GM18508 (cell line): ENCODE results near the gene HECW1.

Source experiments
- ATAC-seq: cut with Tn5 transposase; IDR thresholded peaks from one replicate; pipeline ENCODE4 v1.9.1; 2021; ENCODE audit warnings: moderate number of reproducible peaks; ENCODE audit not compliant: insufficient read depth, unreplicated experiment

Gene HECW1

DNA sequence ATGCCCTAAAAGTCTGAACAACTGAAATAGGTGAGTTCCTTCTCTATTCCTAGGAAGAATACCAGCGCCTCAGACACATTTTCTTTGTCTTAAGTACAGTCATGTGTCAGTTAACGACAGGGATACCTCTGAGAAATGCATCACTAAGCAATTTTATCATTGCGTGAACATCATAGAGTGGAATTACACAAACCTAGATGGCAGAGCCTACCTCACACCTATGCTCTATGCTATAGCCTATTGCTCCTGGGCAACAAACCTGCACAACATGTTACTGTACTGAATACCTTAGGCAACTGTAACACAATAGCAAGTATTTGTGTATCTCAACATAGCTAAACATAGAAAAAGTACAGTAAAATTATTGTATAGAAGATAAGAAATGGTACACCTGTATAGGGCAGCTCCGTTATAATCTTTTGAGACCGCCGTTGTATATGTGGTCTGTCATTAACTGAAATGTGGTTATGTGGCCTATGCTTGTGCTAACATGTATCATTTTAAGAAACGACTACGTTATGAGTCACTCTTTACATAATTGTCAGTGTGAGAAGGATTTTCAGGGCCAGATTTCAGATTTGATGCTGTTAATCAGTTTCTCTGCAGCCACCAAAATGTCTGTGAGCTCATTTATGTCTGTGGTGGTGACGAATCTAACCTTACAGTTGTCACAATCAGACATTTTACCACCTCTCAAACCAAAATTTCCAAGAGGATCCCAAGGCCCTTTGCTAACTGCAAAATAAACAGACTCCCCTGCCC is 404.3 kb downstream of the HECW1 start:
- no peak for ATAC-seq

DNA sequence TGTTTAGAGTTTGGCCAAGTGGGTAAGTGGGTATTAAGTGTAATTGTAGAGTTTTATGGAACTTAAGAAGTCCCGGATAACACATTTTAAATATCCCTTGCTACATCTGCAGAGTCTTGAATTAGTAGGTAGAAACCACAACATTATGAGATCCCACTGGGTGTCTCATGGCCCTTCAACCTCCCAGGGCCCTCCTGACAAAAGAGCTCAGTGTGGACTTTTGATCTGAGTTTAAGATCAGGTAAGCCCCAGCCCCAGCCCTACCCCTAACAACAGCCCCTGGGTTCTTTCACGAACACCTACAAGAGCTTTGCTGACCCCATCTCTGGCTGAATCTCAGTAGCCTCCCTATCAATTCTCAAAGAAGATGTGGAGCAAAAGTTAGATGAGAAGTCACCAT is 405.0 kb downstream of the HECW1 start:
- no peak for ATAC-seq

DNA sequence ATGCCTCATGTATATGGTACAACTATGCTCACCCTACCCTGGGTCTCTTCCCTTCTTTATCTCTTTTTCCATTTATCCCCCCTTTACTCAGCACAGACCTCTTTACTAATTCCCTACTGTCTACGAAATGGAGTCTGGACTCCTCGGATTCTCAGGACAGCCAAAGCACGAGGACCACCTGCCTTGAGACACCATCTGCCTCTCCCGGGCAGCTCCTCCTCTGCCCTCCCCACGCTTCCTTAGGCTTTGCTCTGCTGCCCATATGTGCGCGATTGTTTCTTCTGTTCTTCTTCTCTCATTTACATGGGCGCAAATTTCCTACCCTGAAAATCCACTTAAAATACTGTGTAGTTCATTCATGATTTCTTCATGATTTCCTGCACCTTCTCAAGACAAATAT is 407.8 kb downstream of the HECW1 start:
- no peak for ATAC-seq

DNA sequence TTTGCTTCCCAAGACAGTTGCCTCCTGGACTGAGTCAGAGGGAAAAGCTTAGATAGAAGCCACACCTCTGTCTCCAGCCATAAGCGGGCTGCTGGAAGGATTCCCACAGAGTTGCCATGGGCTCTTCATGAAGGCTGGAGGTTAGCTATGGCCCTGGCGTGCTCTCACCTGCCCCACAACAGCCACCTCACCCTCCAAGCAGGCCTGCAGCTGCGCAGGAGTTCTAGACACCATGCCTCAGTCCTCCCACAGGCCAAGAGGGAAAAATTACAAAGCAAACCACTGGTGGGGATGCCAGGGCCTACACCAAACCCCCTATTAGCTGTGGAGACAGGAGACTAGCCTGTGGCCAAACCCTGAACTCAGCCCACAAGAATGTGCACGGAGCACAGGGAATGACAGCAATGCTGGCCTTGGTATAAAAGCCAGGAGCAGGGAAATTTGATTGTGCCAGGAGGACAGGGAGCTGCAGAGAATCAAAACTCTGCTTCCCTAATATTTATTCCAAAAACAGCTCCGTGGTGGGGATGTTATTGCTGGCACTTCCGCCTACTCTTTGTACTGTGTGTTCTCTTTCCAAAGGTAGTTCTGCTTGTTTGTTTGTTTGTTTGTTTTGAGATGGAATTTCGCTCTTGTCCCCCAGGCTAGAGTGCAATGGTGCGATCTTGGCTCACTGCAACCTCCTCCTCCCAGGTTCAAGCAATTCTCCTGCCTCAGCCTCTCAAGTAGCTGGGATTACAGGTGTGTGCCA is 410.1 kb downstream of the HECW1 start:
- no peak for ATAC-seq

DNA sequence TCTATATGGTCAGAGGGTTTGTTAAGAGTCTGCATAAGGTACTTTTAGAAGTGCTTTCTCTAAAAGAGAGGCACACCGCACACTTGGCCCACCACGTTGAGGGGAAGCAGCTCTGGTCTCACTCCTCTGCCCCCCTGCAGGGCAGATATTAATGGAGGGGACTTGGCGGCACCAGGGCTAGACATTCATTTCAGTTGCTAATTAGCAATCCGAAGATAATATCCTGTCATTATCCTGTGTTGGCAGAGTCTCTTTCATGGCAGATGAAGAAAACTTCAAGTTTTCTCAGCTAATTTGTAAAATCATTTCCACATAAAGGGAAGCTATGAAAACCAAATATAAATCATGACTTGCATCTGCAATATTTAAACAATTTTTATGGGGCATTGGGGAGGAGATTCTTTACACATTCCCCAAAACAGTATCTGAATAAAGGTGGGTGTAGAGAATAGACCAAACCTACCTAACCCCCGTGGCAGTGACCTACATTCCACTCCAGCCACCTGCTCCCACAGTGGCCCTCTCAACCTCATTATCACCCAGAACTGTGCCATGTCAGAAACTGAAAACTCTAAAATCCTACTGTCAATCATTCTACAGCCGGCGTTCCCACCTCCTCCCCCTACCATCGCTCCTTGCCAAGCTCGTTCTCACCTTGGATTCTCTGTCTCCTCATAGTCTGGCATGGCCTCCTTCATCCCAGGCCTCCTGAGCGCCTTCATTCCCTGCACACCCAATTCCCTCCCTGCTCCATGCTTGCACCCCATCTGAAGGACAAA is 416.3 kb downstream of the HECW1 start:
- no peak for ATAC-seq

DNA sequence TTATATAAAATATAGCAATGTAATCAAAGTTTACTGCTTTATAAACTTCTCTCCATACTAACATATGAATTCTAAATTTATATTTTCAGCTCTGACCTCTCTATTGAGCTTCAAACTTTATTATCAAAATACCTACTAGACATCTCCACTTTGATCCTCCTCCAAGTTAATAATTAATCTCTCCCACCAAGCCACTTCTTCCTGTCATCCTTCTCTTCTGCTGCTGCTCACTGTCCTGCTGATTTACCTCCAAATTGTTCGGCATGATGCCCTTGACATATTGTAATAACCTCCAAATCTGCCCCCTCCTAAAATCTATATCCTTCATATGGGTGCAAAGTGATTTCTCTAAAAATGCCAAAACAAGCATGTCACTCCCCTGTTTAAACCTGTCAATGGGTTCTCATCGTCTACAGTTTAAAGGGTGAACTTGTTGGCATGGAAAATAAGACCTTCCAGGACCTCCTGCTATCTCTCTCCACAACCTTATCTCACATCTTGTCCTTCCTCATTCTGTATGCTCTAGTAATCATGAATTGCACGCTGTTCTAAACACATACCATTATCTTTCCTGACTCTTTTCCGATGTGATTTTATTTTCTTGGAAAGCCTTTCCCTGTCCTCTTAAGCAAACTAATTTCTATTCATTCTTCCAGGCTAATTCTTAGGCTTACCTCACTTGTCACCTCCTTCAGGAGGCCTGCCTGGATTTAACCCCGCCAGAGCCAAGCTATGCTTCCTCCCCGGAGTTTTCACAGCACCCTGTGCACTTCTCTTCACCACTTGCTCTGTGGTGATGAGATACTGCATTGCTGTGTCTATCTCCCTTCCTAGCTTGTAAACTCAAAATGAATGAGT is 418.3 kb downstream of the HECW1 start:
- no peak for ATAC-seq

DNA sequence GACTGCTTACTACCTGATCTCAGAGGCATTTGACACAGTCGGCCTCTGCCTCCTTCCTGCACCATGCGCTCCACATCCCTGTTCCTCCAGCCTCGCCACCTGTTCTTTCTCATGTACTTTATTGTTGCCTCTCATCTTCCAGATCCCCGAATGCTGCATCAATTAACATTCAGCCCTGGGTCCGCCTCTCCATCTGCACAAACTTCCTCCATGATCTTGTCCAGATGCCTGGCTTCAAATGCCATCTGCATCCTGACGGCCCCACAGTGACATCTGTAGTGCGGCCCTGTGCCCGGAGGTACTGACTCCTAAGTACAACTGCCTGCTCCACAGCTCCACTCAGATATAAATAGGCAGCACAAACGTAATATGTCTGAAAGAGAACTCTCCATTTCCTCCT is 419.3 kb downstream of the HECW1 start:
- ATAC-seq = no peak

DNA sequence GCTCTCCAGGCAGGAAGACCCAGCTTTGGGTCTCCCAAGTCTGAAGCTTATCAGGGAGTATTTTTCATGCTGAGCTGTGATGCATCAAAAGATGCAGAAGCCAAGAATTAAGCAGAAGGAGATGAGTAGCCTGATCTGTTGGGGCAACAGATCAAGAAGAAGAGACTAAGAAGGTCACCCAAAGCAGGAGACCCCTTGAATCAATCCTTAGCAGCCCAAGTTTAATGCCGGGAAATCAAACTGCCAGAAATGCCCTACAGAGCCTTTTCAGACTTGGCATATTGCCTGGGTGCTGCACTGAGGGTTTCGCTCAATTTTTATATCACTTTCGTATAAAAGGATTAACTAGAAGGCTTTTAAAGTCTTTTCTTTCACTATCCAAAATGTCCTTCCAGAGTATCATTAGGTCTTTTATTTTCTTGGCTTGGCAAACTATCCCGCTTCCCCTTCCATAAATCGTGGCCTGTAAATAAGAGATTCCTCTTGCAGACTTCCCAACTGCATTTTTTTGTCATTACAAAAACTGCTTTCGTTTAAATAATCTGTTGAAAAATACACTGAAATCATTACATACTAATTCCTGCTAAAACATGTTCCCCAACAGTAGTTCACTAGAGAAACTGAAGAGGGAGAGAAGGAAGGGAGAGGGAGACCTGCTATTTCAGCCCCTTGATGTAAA is 421.5 kb downstream of the HECW1 start:
- no peak for ATAC-seq

DNA sequence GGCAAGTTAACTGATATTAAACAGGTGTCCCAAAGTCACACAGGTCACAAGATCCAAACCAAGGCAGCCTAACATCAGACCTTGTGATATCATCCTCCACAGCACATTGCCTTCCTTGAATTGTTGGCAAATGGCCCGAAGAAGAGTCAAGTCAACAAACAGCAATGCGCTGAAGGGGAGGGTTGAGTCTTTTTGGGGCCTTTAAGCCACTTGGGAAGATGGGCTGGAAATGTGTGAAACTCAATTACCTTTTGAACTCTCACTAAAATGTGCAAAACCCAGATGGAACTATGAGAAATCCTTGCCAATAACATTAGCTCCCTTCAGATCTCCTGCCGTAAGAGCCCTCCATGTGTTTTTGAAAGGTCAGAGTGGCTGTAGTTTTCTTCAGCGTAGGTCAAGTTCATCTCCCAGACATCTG is 422.6 kb downstream of the HECW1 start:
- ATAC-seq = no peak

DNA sequence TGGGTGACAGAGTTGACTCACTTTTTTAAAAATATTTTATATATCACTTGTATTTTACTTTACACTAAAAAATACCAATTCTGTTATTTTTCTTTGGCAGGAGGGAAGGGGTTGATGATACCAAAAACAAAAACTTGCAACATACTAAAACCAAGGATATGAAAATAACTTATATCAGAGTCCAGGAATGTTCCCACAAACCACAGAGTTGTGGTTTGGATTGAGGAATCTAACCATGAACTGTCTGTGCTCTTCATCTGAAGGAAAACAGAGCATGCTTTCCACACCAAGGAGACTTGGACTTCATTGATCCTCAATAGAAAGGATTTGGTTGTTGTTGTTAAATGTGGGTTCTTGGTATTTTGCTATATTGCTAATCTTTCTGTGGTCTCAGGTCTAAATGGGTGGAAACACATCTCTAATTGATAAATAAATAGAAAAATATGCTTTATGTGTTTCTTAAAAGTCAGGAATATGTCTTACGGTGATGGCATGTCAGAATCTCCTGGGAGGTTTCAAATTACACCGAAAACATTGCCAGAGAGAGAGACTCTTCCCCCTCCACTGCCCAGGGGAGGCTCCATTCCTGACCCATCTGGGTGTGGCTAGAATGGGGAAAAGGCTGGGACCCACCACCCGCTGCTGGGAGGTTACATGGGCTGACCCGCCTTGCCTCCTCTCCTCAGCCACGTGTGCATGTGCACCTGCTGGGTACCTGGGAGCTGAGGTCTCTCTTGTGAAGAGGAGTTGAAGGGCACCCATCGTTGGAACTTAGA is 423.6 kb downstream of the HECW1 start:
- no peak for ATAC-seq

DNA sequence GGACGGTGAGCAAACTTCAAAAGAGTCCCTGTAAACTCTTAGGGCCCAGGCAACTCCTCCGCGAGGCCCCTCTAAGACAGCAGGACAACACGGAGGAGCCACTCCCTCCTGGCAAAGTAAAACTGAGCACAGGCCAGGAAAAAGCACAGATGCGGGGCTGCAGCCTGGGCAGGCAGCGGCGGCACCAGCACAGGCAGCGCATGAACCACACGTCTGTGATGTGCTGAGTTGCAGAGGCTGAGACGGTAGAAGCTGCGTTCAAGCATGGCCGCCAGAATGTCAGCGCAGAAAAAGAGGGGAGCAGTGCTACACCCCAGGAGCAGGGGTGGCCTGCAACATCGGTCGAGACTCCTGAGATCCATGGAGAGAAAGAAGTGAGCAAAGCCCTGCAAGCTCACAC is 424.3 kb downstream of the HECW1 start:
- no peak for ATAC-seq

DNA sequence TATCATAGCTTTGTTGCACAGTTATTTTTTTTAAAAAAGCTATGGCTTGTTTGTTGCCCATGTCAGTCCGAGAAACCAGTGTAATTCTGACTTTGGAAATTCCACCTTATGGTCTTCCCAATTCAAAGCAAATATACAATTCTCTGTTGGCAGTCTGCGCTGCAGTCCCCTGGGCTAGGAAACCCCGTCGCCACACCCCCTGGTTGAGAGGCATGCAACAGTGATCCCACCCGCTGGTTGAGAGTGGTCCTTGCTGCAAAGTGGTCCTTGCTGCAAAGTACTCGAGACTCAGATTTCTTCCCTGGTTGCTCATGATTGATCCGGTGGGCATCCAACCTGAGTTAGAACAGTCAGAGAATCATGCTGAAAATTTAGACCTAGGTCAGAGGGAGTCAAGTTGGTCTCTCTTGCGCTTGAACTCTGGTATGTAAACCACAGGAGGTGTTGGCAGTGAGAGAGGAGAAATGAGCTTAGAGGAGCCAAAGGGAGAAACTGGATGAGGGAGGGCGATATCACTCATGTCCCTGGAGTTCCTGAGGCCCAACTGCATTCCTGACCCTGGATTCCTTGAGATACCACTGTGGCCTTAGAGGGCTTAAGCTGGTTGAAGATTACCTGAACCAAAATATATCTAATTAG is 425.4 kb downstream of the HECW1 start:
- no peak for ATAC-seq

DNA sequence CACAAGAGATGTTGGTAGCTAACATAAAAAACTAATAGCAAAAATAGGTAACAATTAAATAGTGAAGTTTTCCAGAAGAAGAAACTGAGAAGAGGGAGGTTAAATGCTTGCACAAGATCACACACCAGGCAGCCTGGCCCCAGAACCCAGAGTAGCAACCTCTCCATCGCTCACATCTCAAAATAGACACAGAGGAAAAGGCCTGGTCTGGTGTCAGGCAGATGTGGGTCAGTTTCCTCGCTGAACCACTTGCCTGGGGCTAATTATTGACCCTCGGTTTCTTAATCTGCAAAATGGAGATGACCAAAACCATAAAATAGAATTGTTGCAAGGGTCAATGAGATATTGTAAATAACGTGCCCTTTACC is 425.9 kb downstream of the HECW1 start:
- no peak for ATAC-seq

DNA sequence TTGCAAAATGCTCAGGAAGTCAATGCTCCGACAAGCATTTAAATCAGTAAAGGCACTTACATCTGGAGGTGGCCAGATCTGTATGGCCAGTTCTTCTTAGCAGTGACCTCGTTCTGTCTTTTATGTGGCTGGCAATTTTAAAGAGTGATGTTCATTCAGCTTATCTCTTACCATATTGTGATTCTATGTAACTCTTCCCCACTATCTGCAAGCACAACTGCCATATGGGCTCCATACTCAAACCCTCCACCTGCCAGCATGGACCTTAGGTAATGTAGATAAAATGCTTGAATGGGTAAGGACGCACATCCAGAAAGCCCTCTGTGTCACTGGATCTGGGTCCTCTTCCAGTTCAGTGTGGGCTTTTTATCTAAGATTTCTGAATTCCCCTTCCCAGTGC is 428.0 kb downstream of the HECW1 start:
- no peak for ATAC-seq

DNA sequence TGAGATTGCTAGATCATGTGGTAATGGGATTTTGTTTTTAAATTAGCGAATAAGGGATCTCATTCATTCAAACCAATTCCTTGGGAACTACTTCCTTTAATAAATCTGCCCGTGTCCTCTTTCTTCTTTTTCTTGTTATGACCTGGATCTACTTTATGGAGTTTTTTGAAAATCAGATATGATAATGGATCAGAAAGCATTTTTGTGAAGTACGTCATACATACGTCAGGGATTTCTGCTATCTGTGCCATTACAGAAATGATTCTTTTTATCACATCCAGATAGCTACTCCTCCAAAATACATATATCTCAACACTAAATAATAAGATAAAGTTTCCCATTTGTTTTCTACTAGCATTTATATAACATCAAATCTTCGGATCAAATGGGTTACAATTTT is 430.3 kb downstream of the HECW1 start:
- ATAC-seq = no peak

DNA sequence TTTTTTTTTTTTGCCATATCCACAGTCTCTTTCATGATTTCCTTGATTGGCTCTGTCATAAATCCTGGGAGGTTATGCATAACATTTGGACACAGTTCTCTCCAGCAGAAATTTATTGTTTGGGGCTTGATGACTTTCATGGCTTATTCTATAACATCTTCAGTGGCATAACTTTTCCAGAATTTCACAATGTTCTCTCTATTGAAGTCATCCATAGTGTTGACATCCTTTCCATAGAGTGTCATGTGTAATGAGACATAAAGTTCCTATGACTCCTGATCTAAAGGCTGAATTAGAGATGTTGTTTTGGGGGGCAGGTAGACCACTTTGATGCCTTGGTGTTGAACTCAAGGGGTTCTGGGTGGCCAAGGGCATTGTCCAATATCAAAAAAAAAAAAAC is 433.8 kb downstream of the HECW1 start:
- no peak for ATAC-seq

DNA sequence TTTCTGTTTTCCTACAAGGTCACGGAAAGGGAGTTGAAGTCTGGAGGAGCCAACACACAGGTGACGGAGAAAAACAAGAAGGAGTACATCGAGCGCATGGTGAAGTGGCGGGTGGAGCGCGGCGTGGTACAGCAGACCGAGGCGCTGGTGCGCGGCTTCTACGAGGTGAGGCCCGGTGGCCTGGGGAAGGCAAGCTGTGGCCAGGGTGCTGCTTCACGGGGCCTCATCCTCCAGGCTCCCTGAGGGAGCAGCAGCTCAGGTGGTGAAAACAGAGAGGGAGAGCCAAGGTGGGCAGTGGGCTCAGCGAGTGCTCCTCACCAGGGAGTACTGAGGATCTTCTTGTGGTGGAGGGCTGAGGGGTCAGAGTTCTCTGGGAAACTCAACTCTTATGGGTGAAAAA is 438.0 kb downstream of the HECW1 start:
- ATAC-seq = no peak

DNA sequence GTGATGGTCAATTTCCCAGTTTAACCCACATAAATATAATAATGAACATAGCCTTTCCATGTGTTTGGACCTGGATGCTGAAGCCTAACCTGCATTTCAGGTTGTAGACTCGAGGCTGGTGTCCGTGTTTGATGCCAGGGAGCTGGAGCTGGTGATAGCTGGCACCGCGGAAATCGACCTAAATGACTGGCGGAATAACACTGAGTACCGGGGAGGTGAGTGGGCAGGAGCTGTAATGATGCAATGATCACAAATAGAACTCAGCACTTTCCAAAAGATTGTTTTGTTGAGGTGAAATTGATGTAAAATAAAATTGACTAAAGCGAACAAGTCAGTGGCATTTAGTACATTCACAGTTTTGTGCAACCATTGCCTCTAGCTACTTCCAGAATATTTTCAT is 439.7 kb downstream of the HECW1 start:
- ATAC-seq = no peak

DNA sequence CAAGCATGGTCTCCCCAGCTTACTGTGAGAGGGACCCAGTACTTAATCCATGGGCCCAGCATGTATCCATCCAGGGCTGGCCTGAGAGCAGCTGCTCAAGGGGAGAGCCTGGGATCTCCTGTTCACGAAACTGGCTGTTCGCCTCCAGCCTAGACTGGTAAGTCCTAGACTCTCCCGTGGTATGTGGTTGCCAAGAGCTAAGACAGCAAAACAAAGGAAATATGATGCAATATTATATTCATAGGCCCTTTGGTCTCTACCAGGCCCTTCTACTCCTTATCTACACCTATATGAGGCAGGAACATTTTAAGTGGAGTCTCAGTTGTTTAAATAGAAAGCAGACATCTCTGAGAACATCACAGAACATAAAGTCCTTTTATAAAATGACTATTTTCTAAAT is 441.6 kb downstream of the HECW1 start:
- ATAC-seq = no peak
